K562 (cell line): ENCODE measurements around the gene MOB3B. TPM values are rescaled to one million over a fixed set of nuclear protein-coding genes. Genes with fewer than 3 reads are reported as not detected.

ENCODE experiments used
- ATAC-seq: fragments of 200-7000 bp; cut with Tn5 transposase; 3 replicates; pipeline ENCODE4 v1.9.1; 2020; ENCODE audit warnings: moderate library complexity
- BruUV-seq: library from RNA; stranded (reverse); fragments of 400-500 nt; replicated peaks from 2 replicates; lab custom pipeline; 2021; lab: Mats Ljungman, UMichigan
- CTCF ChIA-PET: fragments of 300-600 bp; formaldehyde crosslinking; extraction: SDS; loops from one replicate; lab custom pipeline; 2021; ENCODE audit warnings: low intra/inter-chr PET ratio; lab: Yijun Ruan, JAX
- POLR2A ChIA-PET: fragments of 300-600, 350-650 bp; sonication (Branson Sonifier 250); formaldehyde crosslinking; extraction: SDS; loops from one replicate; lab custom pipeline; 2021; ENCODE audit warnings: antibody characterized with exemption, inconsistent platforms; lab: Yijun Ruan, JAX
- DNase-seq, 4 experiments: peaks; one replicate each; pipeline versions ENCODE4 v3.0.0 to v3.0.0-alpha.2; 2011 to 2018; ENCODE audit warnings: low spot score in 3 of 4, mixed read lengths in 3 of 4; ENCODE audit errors: extremely low read depth in 1 of 4
- FAIRE-seq: peaks from 2 replicates; lab custom pipeline; 2011; peaks lifted over from hg19 to GRCh38; lab: Jason Lieb, UNC
- H2AFZ ChIP-seq: 2 replicates; pipeline ENCODE4 v1.6.0; 2011; ENCODE audit warnings: low read depth, low read length, control low read depth, inconsistent platforms
- H3K27ac ChIP-seq: fragments of 200-600 bp; 3 replicates; pipeline ENCODE4 v1.8.0; 2011; ENCODE audit warnings: low read depth, mild to moderate bottlenecking, control low read depth, inconsistent platforms, low read length, moderate library complexity, mixed read lengths; ENCODE audit errors: extremely low read depth
- H3K27me3 ChIP-seq, 2 experiments: fragments of 300-600 bp in 1 of 2; 2 replicates in 1 of 2; 3 replicates in 1 of 2; pipeline versions ENCODE4 v1.6.0 to v1.8.0; 2011; ENCODE audit warnings: inconsistent platforms in 2 of 2, low read length in 2 of 2, mild to moderate bottlenecking in 1 of 2, mixed read lengths in 1 of 2, moderate library complexity in 1 of 2; ENCODE audit not compliant: control insufficient read depth in 2 of 2, insufficient read depth in 2 of 2
- H3K36me3 ChIP-seq: fragments of 300-600 bp; 3 replicates; pipeline ENCODE4 v1.8.0; 2011; ENCODE audit warnings: mild to moderate bottlenecking, low read length, inconsistent platforms; ENCODE audit not compliant: control insufficient read depth, insufficient read depth
- H3K4me1 ChIP-seq, 2 experiments: fragments of 200-600 bp in 1 of 2; replicated peaks in 1 of 2; 2 replicates in 1 of 2; 3 replicates in 1 of 2; pipeline versions ENCODE4 v1.5.1 to v1.8.0; 2011; ENCODE audit warnings: inconsistent platforms in 2 of 2, low read length in 2 of 2, mild to moderate bottlenecking in 1 of 2, mixed read lengths in 1 of 2, moderate library complexity in 1 of 2; ENCODE audit not compliant: control insufficient read depth in 2 of 2, insufficient read depth in 2 of 2
- H3K4me2 ChIP-seq: 2 replicates; pipeline ENCODE4 v1.6.1; 2011; ENCODE audit warnings: low read length, control low read depth, inconsistent platforms, mixed read lengths; ENCODE audit not compliant: insufficient read depth
- H3K4me3 ChIP-seq: fragments of 200-600 bp; sonication (generic), shearing (Covaris generic); 2 replicates; pipeline ENCODE4 v1.5.1; 2016; ENCODE audit warnings: control low read depth, inconsistent platforms
- H3K79me2 ChIP-seq: fragments of 200-600 bp; 3 replicates; pipeline ENCODE4 v1.8.0; 2011; ENCODE audit warnings: low read length, inconsistent platforms; ENCODE audit not compliant: control insufficient read depth, insufficient read depth
- H3K9ac ChIP-seq, 2 experiments: 2 replicates each; pipeline versions ENCODE4 v1.6.0 to v1.6.1; 2011; ENCODE audit warnings: low read depth in 2 of 2, low read length in 2 of 2, control low read depth in 1 of 2, inconsistent platforms in 1 of 2, mild to moderate bottlenecking in 1 of 2, mixed read lengths in 1 of 2; ENCODE audit not compliant: insufficient read depth in 1 of 2
- H3K9me1 ChIP-seq: one replicate; pipeline ENCODE4 v1.6.0; 2011; ENCODE audit warnings: inconsistent platforms, mild to moderate bottlenecking, low read length, moderate library complexity; ENCODE audit not compliant: control insufficient read depth, insufficient read depth
- H3K9me3 ChIP-seq: replicated peaks from 2 replicates; pipeline ENCODE4 v1.5.1; 2011; ENCODE audit warnings: low read depth, low read length, inconsistent platforms; ENCODE audit not compliant: control insufficient read depth, insufficient read depth
- H4K20me1 ChIP-seq: replicated peaks from 2 replicates; pipeline ENCODE4 v1.6.1; 2011; ENCODE audit warnings: low read length, inconsistent platforms, mixed read lengths; ENCODE audit not compliant: control insufficient read depth, insufficient read depth
- BRD9 ChIP-seq: fragments of 450-650 bp; IDR thresholded peaks from 2 replicates; pipeline ENCODE4 v1.6.1; 2018; ENCODE audit warnings: low read depth; ENCODE audit not compliant: partially characterized antibody
- FIP1L1 ChIP-seq: fragments of 200-400 bp; formaldehyde crosslinking; IDR thresholded peaks from 2 replicates; pipeline ENCODE4 v1.6.1; 2018; ENCODE audit warnings: mild to moderate bottlenecking, low read depth, low read length; ENCODE audit not compliant: poor library complexity, severe bottlenecking
- HSF4 ChIP-seq: fragments of 250-450 bp; sonication (Bioruptor Pico); IDR thresholded peaks from 2 replicates; pipeline ENCODE4 v2.1.2; 2022; ENCODE audit warnings: mild to moderate bottlenecking, moderate library complexity, borderline replicate concordance
- NCOA2 ChIP-seq, 2 experiments: fragments of 450-650 bp; IDR thresholded peaks; 2 replicates each; pipeline ENCODE4 v1.6.1; 2018; ENCODE audit warnings: mild to moderate bottlenecking in 2 of 2, moderate library complexity in 1 of 2; ENCODE audit not compliant: partially characterized antibody in 2 of 2
- NONO ChIP-seq, 2 experiments: fragments of 200-400 bp in 1 of 2; fragments of 450-650 bp in 1 of 2; formaldehyde crosslinking in 1 of 2; IDR thresholded peaks; 2 replicates each; pipeline ENCODE4 v1.6.1; 2017; ENCODE audit warnings: low read depth in 2 of 2, mild to moderate bottlenecking in 2 of 2, moderate library complexity in 2 of 2, low read length in 1 of 2
- PBX2 ChIP-seq, 2 experiments: IDR thresholded peaks in 1 of 2; conservative IDR thresholded peaks in 1 of 2; 2 replicates each; pipeline ENCODE4 v1.6.1; 2016; ENCODE audit warnings: low read depth in 2 of 2, mild to moderate bottlenecking in 1 of 2, missing compliant biosample characterization in 1 of 2, missing genetic modification characterization in 1 of 2, moderate library complexity in 1 of 2
- PHF20 ChIP-seq: fragments of 450-650 bp; IDR thresholded peaks from 2 replicates; pipeline ENCODE4 v1.6.1; 2018; ENCODE audit not compliant: partially characterized antibody
- RUNX1 ChIP-seq: sonication (generic); IDR thresholded peaks from 2 replicates; pipeline ENCODE4 v1.6.1; 2016; ENCODE audit warnings: antibody characterized with exemption, low read depth
- TSHZ1 ChIP-seq: fragments of 250-450 bp; sonication (Bioruptor Pico); IDR thresholded peaks from 2 replicates; pipeline ENCODE4 v1.4.0; 2020; ENCODE audit warnings: mild to moderate bottlenecking, moderate library complexity
- ZNF124 ChIP-seq: sonication (generic); formaldehyde crosslinking; IDR thresholded peaks from 2 replicates; pipeline ENCODE4 v1.8.1; 2022; ENCODE audit warnings: missing genetic modification reagents
- WGBS: fragments of 100-300 bp; shearing (Covaris generic); methylation state at CpG from one replicate; pipeline ENCODE4 v1.1.6; 2016; ENCODE audit warnings: low coverage, mixed read lengths; ENCODE audit not compliant: insufficient coverage; ENCODE audit errors: missing lambda C conversion rate; 5-methylcytosine and 5-hydroxymethylcytosine counted together
- in situ Hi-C: fragments of 300-500 bp; cut with MboI; formaldehyde crosslinking; loops from 4 replicates; pipeline ENCODE4 v1.15.0; 2018; ENCODE audit warnings: inconsistent platforms, mixed read lengths
- intact Hi-C: fragments of 100-400 bp; cut with micrococcal nuclease; formaldehyde crosslinking; loops from 2 replicates; pipeline ENCODE4 v1.14.2; 2022
- polyA plus RNA-seq, 8 experiments: library from polyadenylated mRNA; depleted of rRNA in 4 of 8; stranded (reverse) in 5 of 8; unstranded in 3 of 8; fragments of >200 nt; fragmentation: Nextera tagmentation in 2 of 8; fragmentation: Illumina TruSeq in 1 of 8; extraction: Ambion mirVana in 2 of 8; extraction: Trizol in 1 of 8; gene quantifications; 2 replicates each; pipeline versions ENCODE4 v1.2.1 to v1.2.3, GENCODE V29; 2011 to 2014; ENCODE audit warnings: inconsistent platforms in 1 of 8, missing spikeins in 1 of 8
- total RNA-seq, 7 experiments: library from RNA; depleted of rRNA in 6 of 7; stranded (reverse); fragments of >200 nt in 6 of 7; fragmentation: Illumina TruSeq in 2 of 7; extraction: Trizol in 2 of 7; gene quantifications; 2 replicates each; pipeline versions ENCODE4 v1.2.1 to v1.2.3, GENCODE V29; 2011 to 2021; ENCODE audit warnings: low replicate concordance in 1 of 7
- TF ChIP-seq, protein P1 (sequence below): sonication (generic); formaldehyde crosslinking; IDR thresholded peaks from 2 replicates; pipeline ENCODE4 v1.8.0; 2022; ENCODE audit warnings: missing genetic modification reagents, mild to moderate bottlenecking, moderate library complexity, borderline replicate concordance

The MOB3B gene
- total and polyA plus RNA-seq, 9 of the 15 experiments (the other 6 are each of a cell fraction or from before 2014, with no cell fraction given), result 3.6 to 12.8 (median 7.2) TPM

- no peaks in the 10 kb centered on the region for H3K4me1 ChIP-seq
- no peaks in the 10 kb centered on the region for H3K9me3 ChIP-seq
- ChIA-PET CTCF (no interaction called here), POLR2A (no interaction called here)
- intact Hi-C loops, result loop anchor here (10.0 kb wide), 1 partner anchor 105 kb away; no protein-coding TSS in a partner anchor
- no peak overlapping the region for H3K27ac ChIP-seq
- no peaks in the 10 kb centered on the region for H3K27me3 ChIP-seq
- WGBS, result 50% methylated on average over 1 of the region's 11 CpGs
- H3K4me3 ChIP-seq, result no peak overlapping the region
- H3K9me1 ChIP-seq, result no peaks in the 10 kb centered on the region
- DNase-seq (no peak), ATAC-seq (no peak), FAIRE-seq (no peak)
- no peak overlapping the region for H3K4me2 ChIP-seq
- in situ Hi-C loops, result loop anchor here (5.0 kb wide), 1 partner anchor 193 kb away; no protein-coding TSS in a partner anchor
- peaks cover 4% of the 10 kb centered on the region; the same call in 1 of the 3 replicates for H3K36me3 ChIP-seq
- no TSS peak for BruUV-seq
- no peaks in the 10 kb centered on the region; the same call in 2 of the 3 replicates for H3K79me2 ChIP-seq
- H3K9ac ChIP-seq, result no peak overlapping the region
- no peaks in the 10 kb centered on the region for H4K20me1 ChIP-seq
- no peak overlapping the region for H2AFZ ChIP-seq
- TF ChIP-seq PHF20, result no peak
- TF ChIP-seq FIP1L1, result no peak
- TF ChIP-seq NONO (IDR thresholded peaks at IDR 0.05; ENCODE audit: low read depth in 2 of 2, low read length in 1 of 2), result no peak
- TF ChIP-seq, protein P1, sequence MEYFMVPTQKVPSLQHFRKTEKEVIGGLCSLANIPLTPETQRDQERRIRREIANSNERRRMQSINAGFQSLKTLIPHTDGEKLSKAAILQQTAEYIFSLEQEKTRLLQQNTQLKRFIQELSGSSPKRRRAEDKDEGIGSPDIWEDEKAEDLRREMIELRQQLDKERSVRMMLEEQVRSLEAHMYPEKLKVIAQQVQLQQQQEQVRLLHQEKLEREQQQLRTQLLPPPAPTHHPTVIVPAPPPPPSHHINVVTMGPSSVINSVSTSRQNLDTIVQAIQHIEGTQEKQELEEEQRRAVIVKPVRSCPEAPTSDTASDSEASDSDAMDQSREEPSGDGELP, result no peak
- TF ChIP-seq TSHZ1 (CRISPR knock-in tag), result no peak
- no peak for TF ChIP-seq BRD9
- TF ChIP-seq NCOA2 (IDR thresholded peaks at IDR 0.05; ENCODE audit: partially characterized antibody in 2 of 2), result no peak
- no peak for TF ChIP-seq RUNX1
- TF ChIP-seq ZNF124 (CRISPR knock-in tag), result no peak
- no peak for TF ChIP-seq PBX2 (CRISPR knock-in tag; IDR thresholded peaks at IDR 0.05; ENCODE audit: low read depth)
- TF ChIP-seq PBX2 (tag; conservative IDR thresholded peaks at IDR 0.05; ENCODE audit: low read depth), result no peak
- no peak for TF ChIP-seq HSF4
Measured at GRCh38 chr9:27339661-27340284, 189.8 kb downstream of the MOB3B start.
